Left ventricle myocardium inferior (tissue), 1 donor: ENCODE data around the gene ENDOV. TPM values are rescaled to one million over a fixed set of nuclear protein-coding genes. Genes with fewer than 3 reads are reported as not detected.

Experiments
- DNase-seq: peaks from one replicate; pipeline ENCODE4 v3.0.0-alpha.2; 2020
- H3K27ac ChIP-seq: fragments of 200-600 bp; replicated peaks from 2 replicates; pipeline ENCODE4 v1.8.0; 2021
- H3K27me3 ChIP-seq: fragments of 200-600 bp; 2 replicates; pipeline ENCODE4 v1.8.0; 2021; ENCODE audit warnings: low read depth
- H3K36me3 ChIP-seq: fragments of 200-600 bp; 2 replicates; pipeline ENCODE4 v1.8.0; 2021
- H3K4me1 ChIP-seq: fragments of 200-600 bp; 2 replicates; pipeline ENCODE4 v1.8.0; 2021
- H3K4me3 ChIP-seq: fragments of 200-600 bp; 2 replicates; pipeline ENCODE4 v1.8.0; 2021; ENCODE audit warnings: mild to moderate bottlenecking, moderate library complexity
- H3K9me3 ChIP-seq: fragments of 200-600 bp; replicated peaks from 2 replicates; pipeline ENCODE4 v1.8.0; 2021
- intact Hi-C: fragments of 100-400 bp; cut with micrococcal nuclease; formaldehyde crosslinking; loops from one replicate; pipeline ENCODE4 v1.11.0; 2022
- total RNA-seq: library from RNA; stranded (reverse); fragmentation: NEBNext Ultra II Directional; extraction: Animal tissue kit (Norgen Biotek cat#: 25700); gene quantifications from one replicate; pipeline ENCODE4 v1.2.1, GENCODE V29; 2021
- TF ChIP-seq, protein P1 (sequence below): fragments of 200-600 bp; IDR thresholded peaks from 2 replicates; pipeline ENCODE4 v1.8.0; 2021; ENCODE audit warnings: antibody characterized with exemption, mild to moderate bottlenecking, borderline replicate concordance
- donor health status: DM: no; HTN: yes; CAD: no; lungs with severe emphysema.

Gene ENDOV
- total RNA-seq, 1 donor from 2014 or later: 11.3 TPM

DNA sequence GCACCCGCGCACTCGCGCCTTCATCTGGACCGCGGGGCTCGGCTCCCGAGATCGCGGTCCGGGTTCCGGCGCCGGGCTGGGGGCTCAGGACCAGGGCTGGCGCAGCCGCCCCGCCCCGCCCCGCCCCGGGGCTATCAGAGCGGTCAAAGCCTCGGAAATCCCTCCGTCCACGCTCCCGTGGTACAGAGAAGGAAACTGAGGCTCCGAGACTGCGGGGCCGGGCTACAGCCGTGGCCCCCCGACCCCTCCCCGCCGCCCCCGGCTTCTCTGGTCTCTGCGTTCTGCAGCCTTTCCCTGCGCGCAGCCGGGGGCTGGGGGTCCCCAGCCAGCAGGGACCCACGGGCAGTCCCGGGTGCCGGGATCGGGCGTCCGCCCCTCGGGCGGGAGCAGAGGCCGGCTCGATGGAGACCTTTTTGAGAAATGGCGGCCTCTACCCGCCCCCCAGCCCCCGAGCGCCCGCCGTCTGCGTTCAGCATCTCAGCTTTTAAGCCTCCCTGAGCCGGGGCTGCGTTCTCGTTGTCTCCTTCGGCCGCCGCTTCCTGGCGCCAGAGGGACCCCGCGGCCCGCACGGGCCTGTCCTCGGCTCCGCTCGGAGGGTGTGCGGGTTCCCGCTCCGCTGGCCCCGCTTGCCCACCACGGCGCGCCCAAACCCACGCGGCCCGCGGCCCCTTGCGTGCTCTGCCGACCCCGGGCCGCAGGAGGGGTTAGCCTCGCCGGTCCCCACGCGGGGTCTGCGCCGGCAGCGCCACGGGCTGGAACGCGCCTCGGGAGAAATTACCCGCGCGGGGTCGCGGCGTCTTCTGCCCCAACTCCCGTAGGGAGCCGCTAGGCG is 62.9 kb downstream of the ENDOV start:
- Histone ChIP-seq H3K9me3 (no peaks in the 10 kb centered on the region), H3K36me3 (no peaks in the 10 kb centered on the region), H3K4me3 (peak overlapping the region; percentile 60), H3K4me1 (peaks cover 46% of the 10 kb centered on the region), H3K27ac (no peak overlapping the region), H3K27me3 (peaks cover 100% of the 10 kb centered on the region)
- TF ChIP-seq, protein P1, sequence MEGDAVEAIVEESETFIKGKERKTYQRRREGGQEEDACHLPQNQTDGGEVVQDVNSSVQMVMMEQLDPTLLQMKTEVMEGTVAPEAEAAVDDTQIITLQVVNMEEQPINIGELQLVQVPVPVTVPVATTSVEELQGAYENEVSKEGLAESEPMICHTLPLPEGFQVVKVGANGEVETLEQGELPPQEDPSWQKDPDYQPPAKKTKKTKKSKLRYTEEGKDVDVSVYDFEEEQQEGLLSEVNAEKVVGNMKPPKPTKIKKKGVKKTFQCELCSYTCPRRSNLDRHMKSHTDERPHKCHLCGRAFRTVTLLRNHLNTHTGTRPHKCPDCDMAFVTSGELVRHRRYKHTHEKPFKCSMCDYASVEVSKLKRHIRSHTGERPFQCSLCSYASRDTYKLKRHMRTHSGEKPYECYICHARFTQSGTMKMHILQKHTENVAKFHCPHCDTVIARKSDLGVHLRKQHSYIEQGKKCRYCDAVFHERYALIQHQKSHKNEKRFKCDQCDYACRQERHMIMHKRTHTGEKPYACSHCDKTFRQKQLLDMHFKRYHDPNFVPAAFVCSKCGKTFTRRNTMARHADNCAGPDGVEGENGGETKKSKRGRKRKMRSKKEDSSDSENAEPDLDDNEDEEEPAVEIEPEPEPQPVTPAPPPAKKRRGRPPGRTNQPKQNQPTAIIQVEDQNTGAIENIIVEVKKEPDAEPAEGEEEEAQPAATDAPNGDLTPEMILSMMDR: peak; percentile 57
- intact Hi-C loops: no loop called here
- DNase-seq: no peak

DNA sequence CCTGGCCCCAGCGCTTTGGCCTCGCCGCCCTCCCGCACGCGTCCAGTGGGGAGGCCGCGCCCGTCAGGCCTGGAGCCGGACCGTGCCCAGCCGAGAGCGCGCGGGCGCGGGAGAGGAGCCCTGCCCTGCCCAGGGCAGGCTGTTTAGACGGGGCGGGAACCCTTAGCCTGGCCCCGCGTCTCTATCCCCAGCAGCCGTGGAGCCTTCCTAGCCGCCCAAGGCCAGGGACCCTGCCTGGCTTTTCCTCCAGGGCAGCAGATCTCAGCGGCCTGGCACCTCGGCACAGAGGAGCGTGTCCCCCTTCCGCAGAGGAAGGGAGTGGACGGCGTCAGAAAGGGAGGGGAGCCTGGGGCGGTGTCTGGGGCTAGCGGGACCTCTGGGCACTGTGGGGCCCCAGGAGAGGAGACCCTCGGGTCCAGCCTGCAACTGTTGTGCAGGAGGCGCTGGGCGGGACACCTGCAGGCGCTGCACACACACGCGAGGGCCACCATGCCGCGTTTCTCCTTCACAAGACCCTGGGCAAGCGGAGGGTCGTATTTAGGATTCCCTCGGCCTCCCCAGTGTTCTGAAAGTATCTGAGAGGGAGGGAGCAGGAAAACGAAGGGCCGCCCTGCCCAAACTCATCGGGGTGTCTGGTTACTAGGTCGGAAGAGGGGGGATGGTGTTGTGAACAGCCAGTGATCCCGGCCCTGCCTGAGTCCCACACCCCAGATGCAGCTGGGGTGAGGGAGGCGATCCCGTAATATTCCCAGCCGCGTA is 63.7 kb downstream of the ENDOV start:
- H3K4me3 ChIP-seq: peak overlapping the region; percentile 60
- no peaks in the 10 kb centered on the region for H3K36me3 ChIP-seq
- DNase-seq: no peak
- TF ChIP-seq, protein P1: no peak
- peaks cover 46% of the 10 kb centered on the region for H3K4me1 ChIP-seq
- no peaks in the 10 kb centered on the region for H3K9me3 ChIP-seq
- intact Hi-C loops: no loop called here
- H3K27ac ChIP-seq: no peak overlapping the region
- peaks cover 100% of the 10 kb centered on the region for H3K27me3 ChIP-seq

DNA sequence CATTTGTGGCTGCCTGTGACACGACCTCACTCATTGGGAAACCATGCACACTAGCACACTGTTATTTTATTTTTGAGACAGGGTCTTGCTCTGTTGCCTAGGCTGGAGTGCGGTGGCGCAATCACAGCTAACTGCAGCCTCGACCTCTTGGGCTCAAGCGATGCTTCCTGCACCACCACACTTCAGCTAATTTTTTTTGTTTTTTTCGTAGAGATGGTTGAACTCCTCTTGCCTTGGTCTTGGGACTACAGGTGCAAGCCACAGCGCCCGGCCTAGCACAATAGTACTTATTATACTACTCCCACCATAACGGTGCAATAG is 64.2 kb downstream of the ENDOV start:
- intact Hi-C loops: no loop called here
- Histone ChIP-seq H3K27ac (no peak overlapping the region), H3K4me3 (no peak overlapping the region), H3K9me3 (no peaks in the 10 kb centered on the region), H3K27me3 (peaks cover 100% of the 10 kb centered on the region), H3K36me3 (no peaks in the 10 kb centered on the region), H3K4me1 (peaks cover 46% of the 10 kb centered on the region)
- no peak for DNase-seq
- TF ChIP-seq, protein P1: no peak

DNA sequence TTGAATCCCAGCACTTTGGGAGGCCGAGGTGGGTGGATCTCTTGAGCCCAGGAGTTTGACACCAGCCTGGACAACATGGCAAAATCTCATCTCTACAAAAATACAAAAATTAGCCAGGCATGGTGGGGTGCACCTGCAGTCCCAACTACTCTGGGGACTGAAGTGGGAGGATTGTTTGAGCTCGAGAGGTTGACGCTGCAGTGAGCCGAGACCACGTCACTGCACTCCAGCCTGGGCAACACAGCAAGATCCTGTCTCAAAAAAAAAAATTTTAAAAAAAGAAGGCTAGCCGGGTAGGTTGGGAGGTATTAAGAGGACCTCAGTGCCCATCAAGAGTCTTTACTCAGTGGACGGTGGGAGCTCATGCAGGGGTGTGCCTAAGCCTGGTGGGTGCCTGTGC is 65.3 kb downstream of the ENDOV start:
- intact Hi-C loops: no loop called here
- Histone ChIP-seq H3K4me3 (no peak overlapping the region), H3K27ac (no peak overlapping the region), H3K36me3 (no peaks in the 10 kb centered on the region), H3K27me3 (peaks cover 99% of the 10 kb centered on the region), H3K4me1 (peaks cover 38% of the 10 kb centered on the region), H3K9me3 (no peaks in the 10 kb centered on the region)
- DNase-seq: no peak
- TF ChIP-seq, protein P1: no peak

DNA sequence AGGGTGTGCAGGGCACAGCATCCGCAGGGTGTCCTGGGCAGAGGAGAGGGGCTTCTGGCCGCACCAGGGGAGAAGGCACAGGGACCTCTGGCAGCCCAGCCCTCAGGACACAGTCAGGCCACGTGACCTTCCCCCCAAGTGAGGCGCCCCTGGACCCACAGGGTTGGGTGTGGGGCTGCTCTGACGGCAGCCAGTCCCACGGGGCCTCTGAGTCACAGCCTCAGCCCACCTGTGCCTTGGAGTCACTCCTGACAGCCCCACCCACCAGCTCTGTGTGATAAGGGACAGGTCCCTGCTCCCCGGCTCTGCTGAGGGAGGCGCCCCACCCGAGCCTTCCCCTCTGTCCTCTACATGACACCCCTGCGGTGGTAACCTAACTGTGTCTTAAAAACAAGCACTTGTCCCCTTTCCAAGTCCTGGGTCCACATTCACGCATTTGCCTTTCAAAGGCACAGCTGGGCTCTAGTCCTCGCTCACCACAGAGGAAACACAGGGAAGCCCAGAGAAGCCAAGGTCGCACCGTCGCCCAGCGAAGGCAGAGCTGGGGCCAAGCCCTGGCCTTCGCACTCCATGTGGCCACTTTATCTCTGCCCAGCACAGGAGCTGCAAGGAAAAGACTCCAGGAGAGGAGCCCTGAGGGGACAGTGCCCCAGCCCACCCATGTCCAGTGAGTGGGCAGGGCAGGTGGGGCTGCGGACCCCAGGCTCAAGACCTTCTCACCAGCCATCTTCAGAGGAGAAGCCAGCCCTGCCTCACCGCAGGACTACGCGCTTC is 66.5 kb downstream of the ENDOV start:
- TF ChIP-seq, protein P1: no peak
- Histone ChIP-seq H3K4me3 (no peak overlapping the region), H3K27me3 (peaks cover 99% of the 10 kb centered on the region), H3K4me1 (peaks cover 27% of the 10 kb centered on the region), H3K36me3 (no peaks in the 10 kb centered on the region), H3K27ac (no peak overlapping the region), H3K9me3 (no peaks in the 10 kb centered on the region)
- no peak for DNase-seq
- intact Hi-C loops: no loop called here
